Ectodermal cell (in vitro differentiated cells): Measurements from ENCODE around the gene NYAP1.
"Not testable (repeated sequence)": the region's sequence is repeated elsewhere in the genome, so short reads cannot be mapped to it uniquely, and the experiment has no call there.

Experiments used
- H3K27ac ChIP-seq: 2 replicates; pipeline ENCODE4 v1.7.0; 2013; ENCODE audit warnings: mild to moderate bottlenecking, low read depth, low read length; ENCODE audit not compliant: insufficient read depth, poor library complexity, severe bottlenecking
- H3K27me3 ChIP-seq: 2 replicates; pipeline ENCODE4 v1.7.0; 2013; ENCODE audit warnings: mild to moderate bottlenecking, low read length; ENCODE audit not compliant: insufficient read depth, control insufficient read depth, poor library complexity, severe bottlenecking
- H3K36me3 ChIP-seq: one replicate; pipeline ENCODE4 v1.7.0; 2013; ENCODE audit warnings: low read length; ENCODE audit not compliant: control insufficient read depth, insufficient read depth
- H3K4me1 ChIP-seq: one replicate; pipeline ENCODE4 v1.7.0; 2013; ENCODE audit warnings: low read length; ENCODE audit not compliant: control insufficient read depth, insufficient read depth
- H3K4me3 ChIP-seq: 2 replicates; pipeline ENCODE4 v1.7.0; 2013; ENCODE audit warnings: low read depth, low read length, control low read depth; ENCODE audit not compliant: insufficient read depth
- H3K9me3 ChIP-seq: 2 replicates; pipeline ENCODE4 v1.7.0; 2013; ENCODE audit warnings: mild to moderate bottlenecking, low read length, moderate library complexity; ENCODE audit not compliant: control insufficient read depth
- WGBS, 2 experiments: methylation state at CpG; one replicate each; pipeline ENCODE4 v1.1.7; 2013; ENCODE audit warnings: missing lambda C conversion rate in 2 of 2; 5-methylcytosine and 5-hydroxymethylcytosine counted together

NYAP1 gene

GRCh38 chr7:100492738-100493475 lies 9.2 kb downstream of the NYAP1 start:
- H3K27ac ChIP-seq, result no peak overlapping the region
- peaks cover 25% of the 10 kb centered on the region for H3K4me1 ChIP-seq
- H3K4me3 ChIP-seq, result peak overlapping the region; percentile 29
- H3K36me3 ChIP-seq, result no peaks in the 10 kb centered on the region
- H3K9me3 ChIP-seq, result no peaks in the 10 kb centered on the region
- WGBS, 2 experiments, result 88 to 90% methylated on average over 5 of the region's 5 CpGs
- peaks cover 4% of the 10 kb centered on the region for H3K27me3 ChIP-seq

GRCh38 chr7:100493476-100494264 lies 9.9 kb downstream of the NYAP1 start:
- Histone ChIP-seq H3K4me1 (peaks cover 17% of the 10 kb centered on the region), H3K27me3 (peaks cover 4% of the 10 kb centered on the region), H3K36me3 (no peaks in the 10 kb centered on the region), H3K9me3 (no peaks in the 10 kb centered on the region), H3K4me3 (peak overlapping the region; percentile 29), H3K27ac (no peak overlapping the region)
- 7 to 11% methylated on average over 56 of the region's 56 CpGs for WGBS, 2 experiments

GRCh38 chr7:100496509-100496908 lies 12.8 kb downstream of the NYAP1 start:
- Histone ChIP-seq H3K27me3 (peaks cover 4% of the 10 kb centered on the region), H3K4me3 (no peak overlapping the region), H3K9me3 (no peaks in the 10 kb centered on the region), H3K4me1 (no peaks in the 10 kb centered on the region), H3K27ac (no peak overlapping the region), H3K36me3 (no peaks in the 10 kb centered on the region)
- WGBS, 2 experiments, result 92 to 94% methylated on average over 6 of the region's 6 CpGs

GRCh38 chr7:100500743-100501142 lies 17.0 kb downstream of the NYAP1 start:
- not testable (repeated sequence) for H3K4me3 ChIP-seq, H3K4me1 ChIP-seq, H3K9me3 ChIP-seq, H3K36me3 ChIP-seq, H3K27ac ChIP-seq, H3K27me3 ChIP-seq
- 88 to 92% methylated on average over 1 to 2 of the region's 2 CpGs for WGBS, 2 experiments

- not testable (repeated sequence) for H3K4me1 ChIP-seq, H3K4me3 ChIP-seq, H3K27me3 ChIP-seq, H3K9me3 ChIP-seq, H3K36me3 ChIP-seq, H3K27ac ChIP-seq
- WGBS, 2 experiments, result 93 to 95% methylated on average over 3 of the region's 3 CpGs
Measured at GRCh38 chr7:100504031-100504430, 20.3 kb downstream of the NYAP1 start.

- Histone ChIP-seq H3K4me1 (no peaks in the 10 kb centered on the region), H3K9me3 (no peaks in the 10 kb centered on the region), H3K27ac (no peak overlapping the region), H3K36me3 (no peaks in the 10 kb centered on the region), H3K4me3 (no peak overlapping the region), H3K27me3 (no peaks in the 10 kb centered on the region)
- whole genome bisulfite sequencing, 2 experiments, result 78 to 79% methylated on average over 9 of the region's 9 CpGs
Measured at GRCh38 chr7:100504887-100505611, 21.3 kb downstream of the NYAP1 start.

GRCh38 chr7:100506356-100506923 lies 22.7 kb downstream of the NYAP1 start:
- 71 to 75% methylated on average over 8 of the region's 8 CpGs for WGBS, 2 experiments

GRCh38 chr7:100509231-100509630 lies 25.5 kb downstream of the NYAP1 start:
- Histone ChIP-seq H3K27me3 (no peaks in the 10 kb centered on the region), H3K4me1 (no peaks in the 10 kb centered on the region), H3K9me3 (no peaks in the 10 kb centered on the region), H3K4me3 (no peak overlapping the region), H3K36me3 (no peaks in the 10 kb centered on the region), H3K27ac (no peak overlapping the region)
- WGBS, 2 experiments, result 88 to 89% methylated on average over 15 of the region's 15 CpGs

More at GRCh38 chr7:100506356-100506923, 22.7 kb downstream of the NYAP1 start:
- Histone ChIP-seq H3K4me3 (no peak overlapping the region), H3K4me1 (no peaks in the 10 kb centered on the region), H3K36me3 (no peaks in the 10 kb centered on the region), H3K9me3 (no peaks in the 10 kb centered on the region), H3K27me3 (no peaks in the 10 kb centered on the region), H3K27ac (no peak overlapping the region)

GRCh38 chr7:100510437-100511239 lies 26.9 kb downstream of the NYAP1 start:
- Histone ChIP-seq H3K9me3 (no peaks in the 10 kb centered on the region), H3K36me3 (no peaks in the 10 kb centered on the region), H3K27ac (no peak overlapping the region), H3K4me1 (no peaks in the 10 kb centered on the region), H3K4me3 (no peak overlapping the region), H3K27me3 (no peaks in the 10 kb centered on the region)
- 89 to 94% methylated on average over 8 to 9 of the region's 9 CpGs for WGBS, 2 experiments
